Measurements from ENCODE around the gene CELA3A.

GRCh38 chr1:22056043-22056442 lies 54.6 kb downstream of the CELA3A start:
- TF ChIP-seq CTCF (IDR thresholded peaks at IDR 0.05 in 8 of 11, conservative IDR thresholded peaks at IDR 0.05 in 3 of 11) (no peak), POLR2AphosphoS5 (IDR thresholded peaks at IDR 0.05) (no peak), POLR2A (IDR thresholded peaks at IDR 0.05) (no peak)

Data from spleen (tissue), 7 donors.